ENCODE data around the gene ST6GALNAC4.

Gene ST6GALNAC4

DNA sequence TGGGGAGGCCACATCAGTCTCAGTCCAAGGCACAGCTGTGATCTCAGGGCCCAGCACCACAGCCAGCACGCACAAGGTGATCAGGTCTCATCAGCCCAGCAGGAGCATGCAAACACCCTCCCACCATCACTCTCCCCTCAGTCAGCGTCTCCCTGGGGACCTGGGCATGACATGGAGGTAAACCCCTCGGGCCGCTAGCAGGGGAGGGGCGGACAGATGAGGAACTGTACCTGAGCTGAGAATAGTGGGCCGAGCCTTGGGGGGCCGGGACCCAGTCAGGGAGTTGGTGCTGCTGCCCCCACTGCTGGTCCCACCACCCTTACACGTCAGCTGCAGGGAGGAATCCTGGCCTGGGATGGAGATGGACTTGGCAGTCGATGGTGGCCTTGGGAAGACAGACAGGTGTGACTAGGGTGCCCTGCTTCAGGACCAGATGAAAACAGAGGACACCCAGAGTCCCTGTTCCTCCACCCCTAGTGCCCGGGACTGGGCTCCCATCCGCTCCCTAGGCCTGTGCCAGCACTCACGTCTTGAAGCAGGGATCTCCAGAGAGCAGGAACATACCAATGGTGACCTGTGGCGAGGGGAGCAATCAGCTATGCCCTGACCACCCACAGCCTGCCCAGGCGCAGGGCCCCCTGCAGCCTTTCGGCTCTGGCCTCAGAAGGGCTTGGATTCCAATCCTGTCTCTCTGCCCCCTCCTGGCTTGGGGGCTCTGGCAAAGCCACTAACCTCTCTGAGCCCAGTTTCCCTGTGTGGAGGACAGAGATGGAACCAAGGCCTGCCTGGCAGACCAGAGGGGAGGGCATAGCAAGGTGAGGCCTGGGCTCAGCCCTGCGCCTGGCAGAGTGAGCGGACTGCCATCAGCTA is 31.2 kb upstream of the ST6GALNAC4 start:
- no peak for DNase-seq (ENCODE audit: low read depth, low spot score)

DNA sequence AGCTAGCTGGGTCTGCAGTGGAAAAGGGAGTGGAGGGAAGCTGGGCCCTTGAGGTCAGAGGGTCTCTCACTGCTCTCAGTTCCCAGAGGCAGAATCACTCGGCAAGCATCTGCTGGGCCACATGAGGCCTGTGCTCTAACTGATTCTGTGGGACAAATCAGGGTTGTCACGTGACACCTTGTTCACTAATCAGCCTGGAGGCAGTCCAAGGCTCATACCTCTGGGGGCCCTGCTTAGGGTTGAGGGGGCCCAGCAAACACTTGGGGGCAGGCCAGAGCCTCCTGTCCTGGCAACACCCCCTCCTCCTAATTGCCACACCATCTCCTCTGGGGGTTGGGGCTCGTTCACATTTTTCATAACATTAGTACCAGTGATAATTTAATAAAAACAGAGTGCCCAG is 29.9 kb upstream of the ST6GALNAC4 start:
- DNase-seq (ENCODE audit: low read depth, low spot score) = no peak

DNA sequence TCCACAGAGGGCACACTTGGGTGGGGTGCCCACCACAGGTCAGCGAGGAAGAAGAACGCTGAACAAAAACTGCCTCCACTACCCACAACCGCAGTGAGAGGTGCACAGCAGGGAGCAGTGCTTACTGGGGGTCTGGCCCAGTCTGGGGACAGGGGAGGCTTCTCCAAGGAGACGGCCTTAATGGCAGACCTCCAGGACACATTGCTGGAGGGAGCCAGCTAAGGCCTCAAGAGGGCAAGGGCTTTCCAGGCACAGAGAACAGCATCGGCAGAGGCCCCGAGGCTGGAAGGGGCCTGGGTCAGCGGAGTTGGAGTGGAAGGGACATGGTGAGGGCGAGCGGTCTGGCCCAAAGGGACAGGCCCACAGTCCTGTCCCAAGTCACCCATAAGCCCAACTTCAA is 29.1 kb upstream of the ST6GALNAC4 start:
- DNase-seq (ENCODE audit: low read depth, low spot score) = no peak

DNA sequence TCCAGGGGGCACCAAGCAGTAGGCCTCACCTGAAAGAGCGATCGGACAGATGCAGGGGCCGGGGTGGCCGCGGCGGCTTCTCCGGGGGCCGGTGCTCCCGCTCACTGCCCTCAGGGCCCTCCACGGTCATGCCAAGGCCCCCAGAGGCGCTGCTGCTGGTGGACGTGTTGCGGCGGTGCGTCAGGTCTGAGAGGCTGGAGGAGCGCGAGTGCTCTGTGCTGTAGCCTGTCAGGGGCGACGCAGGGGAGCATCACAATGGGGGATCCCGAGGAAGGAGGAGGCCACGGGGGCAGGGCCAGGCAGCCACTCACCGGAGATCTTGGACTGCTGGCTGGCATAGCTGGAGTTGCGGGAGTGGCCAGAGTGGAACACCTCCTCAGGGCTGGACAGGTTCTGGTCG is 28.5 kb upstream of the ST6GALNAC4 start:
- no peak for DNase-seq (ENCODE audit: low read depth, low spot score)

DNA sequence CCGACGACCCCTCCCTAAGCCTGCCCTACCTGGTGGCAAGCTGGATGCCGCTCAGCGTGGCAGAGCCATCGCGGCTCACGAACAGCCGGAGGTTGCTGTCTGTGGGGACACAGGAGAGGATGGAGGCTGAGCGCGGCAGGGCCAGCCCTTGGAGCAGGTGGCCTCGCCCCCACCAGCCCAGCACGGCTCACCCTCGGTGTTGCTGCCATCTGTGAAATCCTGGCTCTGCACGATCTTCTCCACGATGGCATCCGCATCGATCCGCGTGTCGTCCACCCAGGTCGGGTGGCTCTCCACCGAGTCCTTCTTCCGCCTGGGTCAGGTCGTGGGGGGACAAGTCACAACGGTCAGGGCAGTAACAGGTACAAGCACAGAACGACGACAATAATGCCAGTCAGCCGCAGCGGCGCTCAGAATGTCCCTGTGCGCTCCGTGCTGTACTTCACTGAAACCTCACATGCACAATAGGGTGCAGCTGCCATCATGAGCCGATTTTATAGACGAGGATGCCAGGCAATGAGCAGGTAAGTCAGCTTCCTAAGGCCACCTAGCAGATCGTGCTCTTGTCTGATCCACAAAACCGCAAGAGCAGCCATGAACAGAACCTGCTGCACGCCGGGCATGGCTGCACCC is 27.9 kb upstream of the ST6GALNAC4 start:
- no peak for DNase-seq (ENCODE audit: low read depth, low spot score)

DNA sequence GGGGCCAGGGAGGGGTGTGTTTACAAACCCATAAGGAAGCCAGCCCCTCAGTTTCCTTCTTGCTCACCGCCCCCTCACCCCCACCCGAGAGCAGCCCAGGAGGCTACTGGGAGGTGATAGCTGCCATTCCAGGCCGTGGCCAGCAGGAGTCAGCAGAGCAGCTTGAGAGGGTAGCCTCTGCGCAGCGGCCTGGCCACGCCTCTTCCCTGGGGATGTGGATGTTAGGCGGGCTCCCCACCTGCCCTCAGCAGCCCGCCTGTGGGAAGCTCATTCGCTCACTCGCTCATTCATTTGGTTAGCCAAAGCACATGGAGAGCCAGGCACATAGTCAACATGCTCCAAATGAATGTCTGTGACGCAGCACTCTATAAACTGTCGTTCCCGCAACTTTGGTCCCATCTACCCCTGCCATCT is 26.9 kb upstream of the ST6GALNAC4 start:
- DNase-seq (ENCODE audit: low read depth, low spot score) = peak; percentile 91

DNA sequence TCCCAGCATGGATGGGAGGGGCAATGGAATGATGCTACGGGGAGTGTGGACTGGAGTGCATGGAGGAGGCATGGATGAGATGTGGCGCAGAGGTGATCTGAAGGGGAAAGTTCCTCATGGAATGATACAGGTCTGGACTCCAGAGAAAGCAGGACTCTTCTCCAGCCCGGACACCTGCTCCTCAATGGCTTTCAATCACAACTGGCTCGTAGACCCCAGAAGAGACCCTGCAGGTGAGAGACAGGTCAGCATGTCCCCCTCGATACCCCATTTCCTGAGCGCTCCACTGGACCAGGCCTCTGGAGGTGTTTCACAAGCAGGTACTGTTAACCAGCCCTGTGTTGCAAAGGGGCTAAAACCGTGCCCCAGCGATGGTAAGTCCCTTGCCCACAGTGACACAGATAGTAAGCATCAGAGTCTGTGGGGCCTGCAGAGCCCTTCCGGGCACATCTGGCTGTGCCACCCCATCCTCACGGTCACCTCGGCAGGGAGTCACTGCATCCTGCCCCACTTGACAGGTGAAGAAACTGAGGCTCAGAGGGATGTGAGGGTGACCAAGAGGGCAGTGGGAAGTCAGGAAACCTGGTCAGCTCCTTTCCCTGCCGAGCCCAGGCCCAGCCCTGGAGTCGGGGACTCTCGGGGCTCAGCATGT is 26.3 kb upstream of the ST6GALNAC4 start:
- no peak for DNase-seq (ENCODE audit: low read depth, low spot score)

DNA sequence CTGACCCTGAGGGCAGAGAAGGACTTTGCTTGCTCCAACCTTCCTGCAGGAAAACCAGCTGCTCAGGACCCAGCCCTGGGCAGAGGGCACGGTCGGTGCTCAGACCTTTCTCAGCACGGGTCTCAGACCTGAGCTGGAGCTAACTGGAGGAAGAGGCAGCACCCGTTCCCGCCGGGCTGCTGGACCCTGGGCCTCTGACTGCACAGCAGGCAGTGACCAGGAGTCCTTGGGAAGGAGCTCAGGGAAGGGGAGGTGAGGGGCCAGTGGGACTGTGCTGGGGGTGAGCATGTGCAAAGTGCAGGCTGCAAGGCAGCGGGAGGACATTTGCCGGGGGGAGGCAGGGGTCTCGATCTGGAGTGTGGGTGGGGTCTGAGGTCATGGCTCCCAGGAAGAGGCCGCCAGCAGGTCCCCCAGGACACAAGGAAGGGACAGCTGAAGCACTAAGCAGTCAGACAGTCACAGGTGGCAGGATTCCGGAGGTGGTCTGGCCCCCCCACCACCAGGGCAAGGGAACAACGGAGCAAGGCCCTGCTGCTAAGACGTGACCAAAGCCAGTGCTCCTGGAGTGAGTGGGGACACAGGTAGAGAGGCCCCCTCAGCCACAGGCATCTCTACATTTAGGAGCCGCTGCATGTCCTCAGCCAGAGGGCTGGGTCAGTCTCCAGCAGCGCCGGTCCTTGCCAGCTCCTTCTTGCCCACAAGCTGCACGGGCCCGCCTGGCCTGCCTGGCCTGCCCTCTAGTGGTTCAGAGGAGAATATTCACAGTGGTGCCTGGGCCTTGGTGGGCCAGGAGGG is 25.6 kb upstream of the ST6GALNAC4 start:
- peak; percentile 84 for DNase-seq (ENCODE audit: low read depth, low spot score)

DNA sequence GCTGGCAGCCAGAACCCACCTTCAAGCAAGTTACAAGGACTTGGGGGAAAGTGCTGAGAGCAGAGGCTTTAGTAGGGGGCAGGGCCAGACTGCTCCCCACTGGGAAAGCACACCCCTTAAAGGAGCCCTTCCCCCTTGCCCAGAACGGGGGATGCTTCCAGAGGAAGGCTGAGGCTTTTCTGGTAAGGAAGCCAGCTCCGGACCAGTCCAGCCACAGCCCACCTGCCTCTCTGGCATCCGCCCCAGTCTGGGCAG is 25.0 kb upstream of the ST6GALNAC4 start:
- DNase-seq (ENCODE audit: low read depth, low spot score) = no peak

DNA sequence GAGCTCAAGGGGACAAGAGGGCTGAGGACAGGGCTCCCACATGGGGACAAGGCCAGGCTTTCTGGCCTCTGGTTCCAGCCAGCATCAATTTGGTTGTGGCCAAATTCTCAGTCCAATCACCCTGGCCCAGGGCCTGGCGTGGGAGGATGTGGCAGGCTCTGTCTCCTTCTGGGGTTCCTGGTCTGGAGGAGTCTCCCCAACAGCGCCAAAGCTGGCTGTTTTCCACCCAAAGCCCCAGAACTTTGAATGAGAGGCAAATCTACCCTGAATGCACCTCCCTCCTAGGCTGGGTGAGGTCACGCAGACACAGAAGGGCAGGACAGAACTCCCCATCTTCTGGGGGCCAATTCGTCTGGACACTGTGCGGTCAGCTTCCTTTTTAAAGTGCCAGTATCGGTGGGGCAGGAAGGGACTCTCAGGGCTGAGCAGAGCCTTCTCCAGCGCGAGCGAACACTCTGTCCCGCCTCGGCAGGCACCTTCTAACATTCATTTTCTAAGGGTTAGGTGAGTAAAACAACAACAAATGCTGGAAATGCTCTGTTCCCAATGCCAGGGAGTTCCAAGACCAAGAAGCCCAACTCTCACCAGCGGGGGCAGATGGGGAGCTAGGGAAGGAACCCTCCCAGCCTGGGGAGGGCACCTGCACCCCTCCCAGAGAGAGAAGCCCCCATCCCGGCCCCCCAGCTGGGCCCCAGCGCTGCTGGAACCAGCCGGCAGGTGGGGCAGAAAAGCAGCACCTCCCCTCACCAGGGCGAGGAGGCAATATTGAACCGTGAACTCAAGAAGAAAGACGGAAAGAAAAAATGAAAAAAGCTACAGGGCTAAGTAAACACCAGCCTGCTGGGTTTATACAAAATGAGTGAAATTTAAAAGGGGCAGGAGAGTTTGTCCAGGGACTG is 24.5 kb upstream of the ST6GALNAC4 start:
- no peak for DNase-seq (ENCODE audit: low read depth, low spot score)

DNA sequence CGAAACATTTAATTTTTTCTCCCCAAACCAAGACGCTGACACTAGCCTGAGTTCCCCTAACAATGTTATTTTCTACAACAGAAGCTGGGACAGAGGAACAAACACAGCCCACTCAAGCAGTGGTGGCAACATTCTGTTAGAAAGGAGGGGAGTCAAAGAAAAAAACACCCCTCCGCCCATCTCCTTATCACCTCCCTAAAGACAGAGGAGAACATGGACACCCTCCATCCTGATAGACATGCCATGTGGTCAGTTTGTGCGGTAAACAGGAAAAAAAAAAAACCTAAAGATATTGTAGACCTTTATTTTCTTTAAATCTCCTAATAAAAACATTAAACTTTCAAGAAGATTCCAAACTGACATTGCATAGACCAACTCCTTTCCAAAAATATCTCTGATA is 23.8 kb upstream of the ST6GALNAC4 start:
- DNase-seq (ENCODE audit: low read depth, low spot score) = no peak

DNA sequence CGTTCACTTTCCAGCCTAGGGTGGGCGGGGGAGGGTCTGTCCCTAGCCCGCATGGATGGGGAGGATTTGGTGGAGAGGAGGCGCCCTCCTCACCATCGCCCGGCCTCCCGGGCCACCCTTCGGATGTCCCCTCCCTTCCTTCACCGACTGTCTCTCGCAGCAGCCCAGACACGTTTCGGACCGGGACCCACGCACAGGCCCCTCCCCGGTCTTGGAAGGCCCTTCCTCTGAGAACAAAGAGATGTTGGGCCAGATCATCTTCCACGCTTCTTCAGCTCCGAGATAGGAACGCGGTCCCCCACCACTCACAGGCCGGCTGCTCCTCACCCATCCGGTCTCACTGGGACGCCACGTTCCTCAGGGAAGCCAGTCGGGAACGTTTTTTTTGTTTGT is 21.5 kb upstream of the ST6GALNAC4 start:
- no peak for DNase-seq (ENCODE audit: low read depth, low spot score)

DNA sequence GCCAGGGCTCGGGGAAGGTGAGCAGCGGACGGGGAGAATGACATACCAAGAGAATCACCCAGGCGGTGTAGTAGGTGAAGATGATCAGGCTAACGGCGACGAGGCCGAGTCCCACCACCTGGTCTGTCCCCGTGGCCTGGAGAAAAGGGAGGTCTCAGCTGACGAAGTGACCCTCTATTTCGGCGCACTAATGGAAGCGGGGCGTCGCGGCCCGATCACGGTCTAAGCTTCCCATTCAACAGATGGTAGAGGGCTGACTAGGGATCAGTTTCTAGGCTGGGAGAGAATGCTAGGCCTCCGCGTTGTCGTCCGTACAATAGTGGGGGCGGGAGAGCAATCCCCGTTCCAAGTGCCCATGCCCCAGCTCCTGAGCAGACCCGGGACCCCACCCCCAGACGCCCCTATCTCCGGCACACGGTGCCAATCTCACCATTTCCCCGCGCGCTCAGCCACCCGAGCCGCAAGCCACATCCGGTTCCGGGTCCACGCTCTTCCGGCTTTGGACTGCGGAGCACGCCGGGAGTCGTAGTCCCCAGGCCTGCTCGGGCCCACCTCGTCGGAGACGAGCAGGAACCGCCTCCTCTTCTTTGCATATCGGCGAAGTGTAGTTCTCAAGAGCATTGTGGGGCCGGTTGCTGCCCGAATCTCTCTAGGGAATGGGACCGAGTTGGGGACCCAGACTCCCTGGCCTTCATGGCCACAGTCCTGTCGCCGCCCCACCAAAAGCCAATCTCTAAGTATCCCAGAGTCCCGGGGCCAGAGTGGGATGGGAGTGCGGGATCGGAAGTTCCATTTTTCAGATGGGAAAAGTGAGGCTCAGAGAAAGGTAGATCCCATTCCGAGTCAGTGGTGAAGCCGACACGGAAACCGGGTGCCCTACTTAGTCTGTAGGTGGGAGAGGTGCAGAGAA is 20.8 kb upstream of the ST6GALNAC4 start, which contains the start of gene DPM2:
DPM2 (minus strand) TSS at position 467 of the 910 bp plus-strand sequence; CDS start at position 433, 34 bp downstream.
- DNase-seq (ENCODE audit: low read depth, low spot score) = peak; percentile 94

DNA sequence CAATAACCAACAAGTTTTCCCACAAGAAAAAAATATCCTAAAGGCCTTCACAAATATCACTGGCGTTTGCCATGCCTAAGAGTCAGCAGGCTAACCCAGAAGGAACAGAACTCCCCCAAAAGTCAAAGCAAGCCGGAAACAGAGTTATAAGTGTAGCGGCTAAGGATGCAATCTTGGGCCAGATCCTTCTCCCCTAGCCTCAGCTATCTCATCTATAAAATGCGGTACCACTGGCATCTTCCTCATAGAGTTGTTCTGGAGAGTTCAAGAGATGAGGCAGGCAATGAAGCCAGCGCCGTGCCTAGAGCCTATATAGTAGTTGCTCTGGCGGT is 20.2 kb upstream of the ST6GALNAC4 start:
- DNase-seq (ENCODE audit: low read depth, low spot score) = no peak

DNA sequence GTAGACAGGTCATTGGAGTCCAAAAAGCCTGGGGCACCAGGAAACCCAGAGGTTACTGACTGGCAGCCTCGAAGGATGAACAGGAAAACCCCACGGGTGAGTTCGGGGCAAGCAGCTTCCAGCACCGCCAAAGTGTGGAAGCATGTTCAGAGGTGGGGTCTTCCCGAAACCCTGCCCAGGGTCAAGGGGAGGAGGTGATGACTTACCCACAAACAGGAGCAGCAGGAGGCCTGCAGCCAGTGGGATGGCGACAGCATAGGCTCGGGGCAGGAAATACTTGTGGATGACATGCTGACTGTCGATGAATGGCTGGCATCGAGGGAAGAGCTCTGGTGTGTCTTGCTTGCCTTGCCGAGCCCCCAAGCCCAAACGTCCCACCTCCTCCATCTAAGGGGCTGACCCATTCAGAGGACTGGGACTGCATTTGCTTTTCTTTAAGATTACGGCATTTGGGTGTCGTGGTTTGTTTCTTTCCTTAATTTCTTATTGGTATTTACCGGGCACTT is 19.6 kb upstream of the ST6GALNAC4 start:
- no peak for DNase-seq (ENCODE audit: low read depth, low spot score)

DNA sequence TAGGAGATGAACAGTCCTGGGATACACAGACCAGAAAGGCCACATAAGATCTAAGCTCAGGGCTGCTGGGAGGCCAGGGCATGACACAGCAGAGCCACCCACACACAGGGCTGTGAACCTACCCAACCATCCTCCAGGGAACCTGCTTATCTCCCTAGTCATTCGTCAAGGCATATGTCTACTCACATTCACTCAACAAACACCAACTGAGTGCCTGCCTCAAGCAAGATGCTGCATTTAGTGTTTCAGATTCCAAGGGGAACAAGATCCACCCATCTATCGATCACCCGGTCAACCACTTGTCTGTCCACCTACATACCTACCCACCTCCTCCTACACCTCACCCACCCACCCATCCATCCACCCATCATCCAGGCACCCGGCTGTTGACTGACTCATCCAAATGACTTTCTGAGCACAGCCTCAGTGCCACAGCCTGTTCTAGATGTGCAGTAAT is 19.0 kb upstream of the ST6GALNAC4 start:
- no peak for DNase-seq (ENCODE audit: low read depth, low spot score)

DNA sequence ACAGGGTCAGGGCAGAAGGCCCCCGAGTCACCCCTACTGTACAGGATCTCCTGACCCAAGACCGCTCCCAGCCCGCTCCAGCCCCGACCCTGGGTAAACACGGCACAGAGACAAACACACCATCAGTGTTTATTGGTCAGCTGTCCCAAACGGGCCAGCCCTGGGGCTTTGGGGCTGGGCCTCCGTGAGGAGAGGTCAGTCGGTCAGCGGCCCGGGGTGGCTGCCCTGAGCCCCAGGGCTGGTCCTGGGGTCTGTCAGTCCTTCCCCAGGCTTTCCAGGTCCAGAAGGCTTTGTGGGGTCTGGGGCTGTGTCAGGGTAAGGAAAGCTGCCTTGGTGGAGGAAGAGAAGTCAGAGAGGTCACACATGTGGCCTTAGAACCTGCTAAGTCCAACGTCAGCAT is 18.1 kb upstream of the ST6GALNAC4 start:
- DNase-seq (ENCODE audit: low read depth, low spot score) = no peak

DNA sequence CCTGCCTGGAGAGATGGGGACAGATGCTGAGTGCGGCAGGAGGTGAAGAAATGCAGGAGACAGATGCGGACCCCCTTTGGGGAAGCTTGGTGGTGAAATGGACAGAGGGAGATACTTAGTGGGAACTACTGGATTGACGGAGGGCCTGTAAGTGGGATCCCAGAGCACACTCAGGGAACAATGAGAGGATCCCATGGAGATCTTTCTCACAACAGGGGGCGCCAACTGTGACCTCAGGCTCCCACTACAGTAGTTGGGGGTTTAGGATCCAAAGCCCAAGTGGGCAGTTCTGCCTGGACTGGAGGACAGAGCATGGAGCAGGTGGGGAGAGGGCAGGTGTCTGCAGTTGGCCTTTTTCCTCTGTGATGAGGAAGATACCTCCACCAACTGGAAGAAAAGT is 17.4 kb upstream of the ST6GALNAC4 start:
- no peak for DNase-seq (ENCODE audit: low read depth, low spot score)

DNA sequence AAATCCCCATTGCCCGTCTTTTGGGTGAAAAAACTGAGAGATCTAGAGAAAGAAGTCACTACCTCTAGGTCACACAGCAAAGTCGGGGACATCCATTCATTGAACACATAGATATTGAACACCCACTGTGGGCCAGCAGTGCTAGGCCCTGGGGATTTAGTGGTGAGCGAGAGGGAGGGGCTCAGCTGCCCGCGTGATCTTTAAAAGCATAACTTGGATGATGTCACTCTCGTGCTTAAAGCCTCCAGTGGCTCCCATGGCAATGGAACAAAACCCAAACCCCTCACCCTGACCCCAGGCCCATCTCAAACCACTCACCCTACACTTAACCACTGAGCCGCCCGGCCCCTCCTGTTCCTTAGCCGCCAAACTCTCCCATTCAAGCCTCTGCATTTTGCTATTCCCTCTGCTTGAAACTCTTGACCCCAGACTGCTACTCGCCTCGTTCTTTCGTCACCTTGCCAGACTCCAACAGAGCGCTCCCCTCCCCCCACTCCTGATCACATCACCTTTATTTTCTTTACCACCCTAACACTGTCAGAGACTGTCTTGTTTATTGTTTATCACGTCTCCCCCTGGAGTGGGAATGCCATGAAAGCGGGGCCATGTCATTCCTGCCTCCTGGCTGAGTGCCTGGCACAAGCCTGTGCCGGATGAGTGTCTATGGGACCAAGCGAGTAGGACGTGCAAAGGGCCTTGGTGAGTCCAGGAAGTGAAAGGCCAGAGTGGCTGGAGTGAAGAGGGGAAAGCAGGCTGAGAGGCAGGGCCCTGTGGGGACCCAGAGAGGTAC is 14.4 kb upstream of the ST6GALNAC4 start:
- peak; percentile 77 for DNase-seq (ENCODE audit: low read depth, low spot score)
